GM13976 (cell line): ENCODE results near the gene FICD.

Source experiments
- DNase-seq: peaks from one replicate; pipeline ENCODE4 v3.0.0; 2012; ENCODE audit warnings: low spot score
- in situ Hi-C: fragments of 300-500 bp; cut with MboI; formaldehyde crosslinking; loops from one replicate; pipeline ENCODE4 v1.12.0; 2022; ENCODE audit warnings: low sequenced_read_pairs, mixed read lengths, inconsistent platforms; ENCODE audit not compliant: unreplicated experiment
- TF ChIP-seq, protein P1 (sequence below): IDR thresholded peaks from 2 replicates; pipeline ENCODE4 v1.5.1; 2012; ENCODE audit warnings: borderline replicate concordance, mild to moderate bottlenecking; ENCODE audit not compliant: insufficient read depth; ENCODE audit errors: extremely low read depth, missing control alignments, control extremely low read depth

The FICD gene

DNA sequence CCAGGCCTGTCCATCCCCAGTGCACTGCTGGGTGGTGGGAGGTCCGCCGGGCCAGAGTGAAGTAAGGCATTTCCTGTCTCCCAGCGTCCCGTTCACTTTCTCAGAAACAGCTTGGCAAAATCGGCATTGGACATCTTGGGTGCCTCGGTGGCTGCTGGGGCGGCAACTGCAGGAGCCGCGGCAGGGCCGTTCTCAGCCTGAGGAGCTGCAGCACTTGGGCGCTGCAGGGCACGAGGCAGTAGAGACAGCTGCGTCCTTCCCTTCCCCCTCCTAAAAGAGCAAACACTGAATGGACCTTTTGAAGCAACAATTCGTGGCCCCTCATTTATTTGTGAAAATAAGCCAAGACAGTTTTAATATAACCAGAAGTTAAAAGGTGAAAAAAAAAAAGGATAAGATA lies 8.3 kb downstream of the FICD start:
- no peak for DNase-seq
- TF ChIP-seq, protein P1, sequence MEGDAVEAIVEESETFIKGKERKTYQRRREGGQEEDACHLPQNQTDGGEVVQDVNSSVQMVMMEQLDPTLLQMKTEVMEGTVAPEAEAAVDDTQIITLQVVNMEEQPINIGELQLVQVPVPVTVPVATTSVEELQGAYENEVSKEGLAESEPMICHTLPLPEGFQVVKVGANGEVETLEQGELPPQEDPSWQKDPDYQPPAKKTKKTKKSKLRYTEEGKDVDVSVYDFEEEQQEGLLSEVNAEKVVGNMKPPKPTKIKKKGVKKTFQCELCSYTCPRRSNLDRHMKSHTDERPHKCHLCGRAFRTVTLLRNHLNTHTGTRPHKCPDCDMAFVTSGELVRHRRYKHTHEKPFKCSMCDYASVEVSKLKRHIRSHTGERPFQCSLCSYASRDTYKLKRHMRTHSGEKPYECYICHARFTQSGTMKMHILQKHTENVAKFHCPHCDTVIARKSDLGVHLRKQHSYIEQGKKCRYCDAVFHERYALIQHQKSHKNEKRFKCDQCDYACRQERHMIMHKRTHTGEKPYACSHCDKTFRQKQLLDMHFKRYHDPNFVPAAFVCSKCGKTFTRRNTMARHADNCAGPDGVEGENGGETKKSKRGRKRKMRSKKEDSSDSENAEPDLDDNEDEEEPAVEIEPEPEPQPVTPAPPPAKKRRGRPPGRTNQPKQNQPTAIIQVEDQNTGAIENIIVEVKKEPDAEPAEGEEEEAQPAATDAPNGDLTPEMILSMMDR: no peak
- in situ Hi-C loops: no loop called here

DNA sequence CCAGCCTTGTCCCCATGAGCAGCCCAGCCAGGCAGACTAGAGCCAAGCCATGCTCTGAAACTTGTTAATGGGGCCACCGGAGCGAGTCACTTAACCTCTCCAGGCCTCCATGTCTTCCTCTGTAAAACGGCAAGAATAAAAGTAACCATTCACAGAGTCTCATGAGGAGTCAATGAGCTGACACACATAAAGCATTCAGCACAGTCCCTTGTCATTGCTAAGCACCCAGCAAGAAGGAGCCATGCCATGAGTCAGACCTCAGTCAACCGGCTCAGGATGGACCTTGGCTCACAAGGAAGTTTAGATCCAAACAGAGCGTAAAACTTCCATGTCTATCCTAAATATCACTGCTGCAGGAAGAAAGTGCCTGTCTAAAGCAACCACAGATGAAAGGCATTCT lies 10.6 kb downstream of the FICD start:
- TF ChIP-seq, protein P1: no peak
- DNase-seq: no peak
- in situ Hi-C loops: no loop called here

DNA sequence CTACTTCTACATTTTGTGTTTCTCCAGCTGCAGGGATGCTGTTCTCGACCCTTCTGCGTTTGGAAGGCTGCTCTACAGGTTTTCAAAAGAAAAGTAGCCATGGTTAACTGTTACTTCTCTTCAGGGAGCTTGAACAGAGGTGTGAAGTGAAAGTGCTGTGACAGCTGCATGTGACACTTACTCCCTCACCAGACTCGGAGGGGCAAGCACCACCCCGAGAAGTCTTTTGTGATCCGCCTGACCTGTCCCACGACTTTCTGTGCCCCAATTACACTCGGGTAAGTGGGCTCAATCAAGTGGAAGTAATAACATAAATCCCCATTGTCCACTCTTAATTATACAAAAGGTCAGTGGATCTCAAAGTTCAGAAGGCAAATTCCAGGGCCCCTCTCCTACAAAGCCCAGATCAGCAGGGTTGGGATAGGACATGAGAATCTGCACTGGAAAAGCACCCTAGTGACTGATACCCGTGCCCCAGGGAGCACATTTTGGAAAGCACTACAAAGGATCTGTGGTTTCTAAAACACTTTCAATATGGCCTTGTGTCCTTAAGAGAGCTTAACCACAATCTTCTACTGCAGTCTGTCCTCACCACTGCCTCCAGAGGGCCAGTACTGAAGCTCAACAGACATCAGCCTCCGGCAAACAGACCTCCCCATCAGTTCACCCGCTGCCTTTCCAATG lies 11.5 kb downstream of the FICD start:
- no peak for DNase-seq
- in situ Hi-C loops: no loop called here
- TF ChIP-seq, protein P1: no peak

DNA sequence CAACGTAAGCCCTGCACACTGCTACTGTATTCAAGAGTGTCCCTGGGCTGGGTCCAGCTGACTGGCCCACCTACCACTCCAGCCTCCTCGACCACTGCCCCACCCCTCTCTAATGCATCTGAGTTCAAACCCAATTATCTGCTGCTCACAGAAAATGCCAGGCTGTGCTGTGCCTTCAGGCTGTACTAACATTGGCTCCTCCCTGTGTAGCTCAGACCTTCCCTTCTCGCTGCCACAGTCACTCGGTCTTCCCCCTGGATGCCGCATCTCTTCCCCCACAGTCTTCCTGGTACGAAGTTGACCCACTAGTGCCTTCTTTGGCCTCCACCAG lies 12.1 kb downstream of the FICD start:
- TF ChIP-seq, protein P1: no peak
- in situ Hi-C loops: no loop called here
- no peak for DNase-seq

DNA sequence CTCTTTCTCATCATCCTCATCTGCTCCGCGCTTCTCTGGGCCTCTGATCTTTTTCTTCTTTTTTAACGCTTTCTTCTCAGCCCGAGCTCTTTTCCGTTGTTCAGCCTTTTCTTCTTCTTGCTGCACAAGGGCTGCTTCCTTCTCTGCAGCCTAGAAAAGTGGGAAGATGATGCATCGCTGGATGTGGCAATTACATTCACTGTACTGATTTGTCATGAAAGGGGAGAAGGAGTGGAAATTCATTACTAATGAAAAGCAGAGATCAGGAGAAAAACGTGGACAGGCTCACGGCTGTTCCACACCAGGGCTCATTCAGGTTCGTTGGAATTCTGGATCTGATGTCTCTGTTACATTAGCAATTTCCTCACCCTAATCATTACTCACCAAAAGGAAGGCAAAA lies 15.1 kb downstream of the FICD start:
- in situ Hi-C loops: no loop called here
- no peak for DNase-seq
- TF ChIP-seq, protein P1: no peak

DNA sequence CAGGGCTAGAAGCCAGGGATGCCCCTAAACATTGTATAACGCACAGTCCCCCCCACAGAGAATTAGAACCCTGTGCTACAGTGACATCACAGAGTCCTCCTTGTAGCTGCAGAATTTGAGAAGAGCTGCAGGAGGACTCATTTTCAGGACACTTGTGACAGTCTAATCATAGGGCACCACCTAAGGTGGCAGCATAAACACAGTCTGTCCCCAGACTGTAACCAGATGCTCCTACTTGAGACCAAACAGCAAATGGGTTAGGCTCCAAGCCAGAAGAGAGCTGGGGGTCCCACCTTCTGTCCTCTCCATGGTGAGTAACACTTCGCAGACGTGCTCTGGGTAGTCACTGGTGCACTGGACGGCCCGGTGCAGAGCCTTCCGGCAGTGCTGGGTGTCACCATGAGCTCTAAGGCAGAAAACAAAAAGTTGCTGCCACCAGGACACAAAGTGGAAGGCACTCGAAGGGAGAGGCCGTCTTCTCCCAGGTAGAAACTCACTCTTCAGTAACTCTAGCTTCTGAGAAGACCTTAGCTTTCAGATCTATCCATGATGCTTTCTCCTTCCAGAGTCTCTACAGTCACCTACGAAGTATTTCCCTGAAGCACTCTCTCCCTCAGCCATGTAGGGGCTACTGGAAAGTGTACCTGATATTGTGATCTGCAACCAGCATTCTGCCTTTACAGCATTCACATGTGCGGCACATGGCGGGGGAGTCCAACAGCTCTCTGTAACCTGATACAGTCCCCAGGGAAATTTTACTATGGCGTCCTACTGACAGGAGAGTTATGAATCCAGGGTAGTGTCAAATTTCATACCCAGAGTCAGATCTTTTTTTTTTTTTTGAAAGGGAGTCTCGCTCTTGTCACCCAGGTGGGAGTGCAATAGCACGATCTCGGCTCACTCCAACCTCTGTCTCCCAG lies 17.1 kb downstream of the FICD start:
- no peak for DNase-seq
- in situ Hi-C loops: no loop called here
- TF ChIP-seq, protein P1: no peak
